ENCODE measurements around the gene IREB2.

- TF ChIP-seq CTCF (conservative IDR thresholded peaks at IDR 0.05; ENCODE audit: low read depth, low read length) (peak; percentile 66), EZH2 (IDR thresholded peaks at IDR 0.05; ENCODE audit: low read length, unreplicated experiment) (no peak)
These were observed 22.7 kb upstream of the IREB2 start for GRCh38 chr15:78415284-78415683.
